ENCODE measurements around the gene PAK1. TPM values are rescaled to one million over a fixed set of nuclear protein-coding genes. Genes with fewer than 3 reads are reported as not detected.

PAK1 gene
- total and polyA plus RNA-seq, 2 of the 4 experiments (the other 2 are of a cell fraction), result 34.3 to 60.6 TPM

- ChIA-PET POLR2A (ENCODE audit: unreplicated experiment) (no interaction called here), CTCF (interaction anchor here (0.8 kb wide), 1 partner anchor 171 kb away, joined by 3 read pairs; no protein-coding TSS in a partner anchor)
- no peak for TF ChIP-seq MAFK (IDR thresholded peaks at IDR 0.05; ENCODE audit: low read depth, low read length)
- no peak for TF ChIP-seq SMC3 (IDR thresholded peaks at IDR 0.05; ENCODE audit: low read depth, low read length)
- no peak for TF ChIP-seq POLR2A (IDR thresholded peaks at IDR 0.05; ENCODE audit: low read depth, low read length)
- no peak for TF ChIP-seq CEBPB (IDR thresholded peaks at IDR 0.05; ENCODE audit: low read depth, low read length)
- no peak for TF ChIP-seq CHD1 (IDR thresholded peaks at IDR 0.05; ENCODE audit: low read depth, low read length)
- TF ChIP-seq, protein P1, sequence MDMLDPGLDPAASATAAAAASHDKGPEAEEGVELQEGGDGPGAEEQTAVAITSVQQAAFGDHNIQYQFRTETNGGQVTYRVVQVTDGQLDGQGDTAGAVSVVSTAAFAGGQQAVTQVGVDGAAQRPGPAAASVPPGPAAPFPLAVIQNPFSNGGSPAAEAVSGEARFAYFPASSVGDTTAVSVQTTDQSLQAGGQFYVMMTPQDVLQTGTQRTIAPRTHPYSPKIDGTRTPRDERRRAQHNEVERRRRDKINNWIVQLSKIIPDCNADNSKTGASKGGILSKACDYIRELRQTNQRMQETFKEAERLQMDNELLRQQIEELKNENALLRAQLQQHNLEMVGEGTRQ (IDR thresholded peaks at IDR 0.05; ENCODE audit: low read depth, low read length), result no peak
- no peak for TF ChIP-seq BHLHE40 (IDR thresholded peaks at IDR 0.05; ENCODE audit: low read depth, low read length)
- DNase-seq, result no peak
- ATAC-seq (ENCODE audit: low read depth), result no peak
- H3K4ac ChIP-seq (ENCODE audit: low read depth, low read length), result no peak overlapping the region
- no peak overlapping the region for H3K4me2 ChIP-seq (ENCODE audit: low read depth, low read length)
- no peak overlapping the region for H4K91ac ChIP-seq (ENCODE audit: insufficient read depth, low read depth, low read length)
- no TSS peak for BruUV-seq (replicated peaks)
- no peak overlapping the region for H3K27ac ChIP-seq (ENCODE audit: insufficient read depth, low read length)
- H2AK9ac ChIP-seq (replicated peaks; ENCODE audit: low read depth, low read length, poor library complexity), result no peak overlapping the region
- H3K18ac ChIP-seq (ENCODE audit: low read depth, low read length), result no peak overlapping the region
- no peak overlapping the region for H2BK15ac ChIP-seq (ENCODE audit: low read depth, low read length)
- no peaks in the 10 kb centered on the region for H3K9me1 ChIP-seq (ENCODE audit: insufficient read depth, low read length)
- intact Hi-C loops (cut with micrococcal nuclease), result no loop called here
- H4K5ac ChIP-seq (ENCODE audit: low read depth, low read length), result no peak overlapping the region
- no peaks in the 10 kb centered on the region for H3K9me3 ChIP-seq (ENCODE audit: control insufficient read depth, insufficient read depth, low read length)
- H2BK120ac ChIP-seq (ENCODE audit: low read depth, low read length), result no peak overlapping the region
- H3K23ac ChIP-seq (ENCODE audit: low read depth, low read length), result no peak overlapping the region
- H3K4me3 ChIP-seq (ENCODE audit: insufficient read depth, low read depth, low read length), result no peak overlapping the region
- no peak overlapping the region for H2BK5ac ChIP-seq (ENCODE audit: low read depth, low read length, poor library complexity, severe bottlenecking)
- H2BK20ac ChIP-seq (ENCODE audit: low read depth, low read length), result no peak overlapping the region
- no peaks in the 10 kb centered on the region for H3K4me1 ChIP-seq (ENCODE audit: control insufficient read depth, insufficient read depth, low read length)
- H4K20me1 ChIP-seq (ENCODE audit: insufficient read depth, low read length), result no peaks in the 10 kb centered on the region
- no CpG with 5 or more reads among the region's 2 CpGs for WGBS, 2 experiments (ENCODE audit: extremely low coverage in 2 of 2, insufficient read length in 1 of 2)
- H2AFZ ChIP-seq (replicated peaks; ENCODE audit: low read length, poor library complexity), result no peak overlapping the region
- H3K36me3 ChIP-seq (ENCODE audit: control insufficient read depth, insufficient read depth, low read length), result no peaks in the 10 kb centered on the region
- in situ Hi-C loops (cut with MboI; ENCODE audit: low sequenced_read_pairs), result no loop called here
- H3K14ac ChIP-seq (replicated peaks; ENCODE audit: low read depth, low read length), result no peak overlapping the region
- H3K9ac ChIP-seq (ENCODE audit: low read depth, low read length), result no peak overlapping the region
- no peaks in the 10 kb centered on the region for H3K79me1 ChIP-seq (ENCODE audit: low read depth in 1 of 2, low read length in 2 of 2)
- H4K8ac ChIP-seq (ENCODE audit: low read depth in 2 of 2, low read length in 2 of 2), result no peak overlapping the region
- no peak overlapping the region for H3K56ac ChIP-seq (ENCODE audit: extremely low read depth, insufficient read depth, low read length)
- peaks cover 9% of the 10 kb centered on the region for H3K27me3 ChIP-seq (ENCODE audit: control insufficient read depth, insufficient read depth, low read length)
- dilution Hi-C loops (cut with HindIII; ENCODE audit: low sequenced_read_pairs, unreplicated experiment), result no loop called here
- H2AK5ac ChIP-seq (ENCODE audit: low read depth, low read length), result no peak overlapping the region
These were observed 25.6 kb downstream of the PAK1 start for GRCh38 chr11:77448269-77448668.

Measured in IMR-90 (cell line).